ENCODE results near the gene PCNP. TPM values are rescaled to one million over a fixed set of nuclear protein-coding genes. Genes with fewer than 3 reads are reported as not detected.

PCNP gene
- total and polyA plus RNA-seq, 2 experiments from 2014 or later, result 134 to 185 TPM

DNA sequence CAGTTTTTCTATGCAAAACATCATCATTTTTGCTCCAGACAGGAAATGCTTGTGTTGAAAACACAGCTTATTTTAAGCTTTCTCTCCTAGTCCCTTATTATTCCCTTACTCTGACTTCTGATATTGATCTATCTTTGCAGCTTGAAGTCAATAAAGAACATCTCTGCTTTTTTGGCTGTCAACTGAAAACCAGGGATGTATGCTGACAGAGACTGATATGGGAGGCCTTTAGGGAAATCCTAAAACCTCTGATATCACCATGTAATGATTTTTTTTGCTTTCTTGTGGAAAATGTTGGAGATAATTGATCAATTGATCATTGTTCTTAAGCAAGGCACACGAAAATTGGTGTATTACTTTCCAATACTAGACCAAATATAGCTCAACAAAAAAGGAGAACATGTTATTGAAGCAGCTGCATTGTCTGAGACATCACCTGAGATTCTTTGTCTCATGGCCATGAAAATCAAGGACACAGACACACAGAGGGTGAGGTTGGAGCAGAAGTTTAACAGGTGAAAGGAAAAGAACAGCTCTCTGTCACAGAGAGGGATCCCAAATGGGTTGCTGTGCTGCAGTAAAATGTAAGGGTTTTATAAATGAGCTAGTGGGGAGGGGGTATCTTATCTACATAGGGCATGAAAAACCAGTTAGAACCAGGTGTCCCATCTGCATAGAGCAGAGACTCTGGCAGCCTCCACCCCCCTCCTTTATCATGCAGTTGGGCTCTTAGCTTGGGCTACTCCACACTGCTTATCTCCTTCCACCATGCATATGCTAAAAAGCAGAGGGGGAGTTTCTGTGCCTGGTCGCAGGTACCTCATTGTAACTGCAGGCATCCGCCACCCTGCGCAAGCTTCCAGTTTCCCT, 43.9 kb upstream of the PCNP start:
- H3K4me2 ChIP-seq, result no peak overlapping the region
- Mint-ChIP-seq H3K4me1 (peaks cover 17% of the 10 kb centered on the region; the same call in 2 of the 3 replicates), H3K4me3 (no peak overlapping the region), H3K27ac (no peak overlapping the region), H3K27me3 (ENCODE audit: insufficient read depth, low read depth, poor library complexity) (peaks cover under 1% of the 10 kb centered on the region), H3K36me3 (ENCODE audit: low read depth) (peaks cover 35% of the 10 kb centered on the region), H3K9me3 (peaks cover 50% of the 10 kb centered on the region)
- DNase-seq (ENCODE audit: low spot score) (peak; percentile 63), ATAC-seq (peak; percentile 99)
- H3K4me1 ChIP-seq (ENCODE audit: insufficient read depth), result peaks cover 17% of the 10 kb centered on the region
- H3F3A ChIP-seq (replicated peaks; ENCODE audit: low read depth), result no peaks in the 10 kb centered on the region
- no peaks in the 10 kb centered on the region for H3K36me3 ChIP-seq (ENCODE audit: insufficient read depth)
- H3K79me2 ChIP-seq (replicated peaks; ENCODE audit: insufficient read depth), result no peaks in the 10 kb centered on the region
- TF ChIP-seq STAT1 (IDR thresholded peaks at IDR 0.05; ENCODE audit: unreplicated experiment), result no peak
- TF ChIP-seq, protein P1, sequence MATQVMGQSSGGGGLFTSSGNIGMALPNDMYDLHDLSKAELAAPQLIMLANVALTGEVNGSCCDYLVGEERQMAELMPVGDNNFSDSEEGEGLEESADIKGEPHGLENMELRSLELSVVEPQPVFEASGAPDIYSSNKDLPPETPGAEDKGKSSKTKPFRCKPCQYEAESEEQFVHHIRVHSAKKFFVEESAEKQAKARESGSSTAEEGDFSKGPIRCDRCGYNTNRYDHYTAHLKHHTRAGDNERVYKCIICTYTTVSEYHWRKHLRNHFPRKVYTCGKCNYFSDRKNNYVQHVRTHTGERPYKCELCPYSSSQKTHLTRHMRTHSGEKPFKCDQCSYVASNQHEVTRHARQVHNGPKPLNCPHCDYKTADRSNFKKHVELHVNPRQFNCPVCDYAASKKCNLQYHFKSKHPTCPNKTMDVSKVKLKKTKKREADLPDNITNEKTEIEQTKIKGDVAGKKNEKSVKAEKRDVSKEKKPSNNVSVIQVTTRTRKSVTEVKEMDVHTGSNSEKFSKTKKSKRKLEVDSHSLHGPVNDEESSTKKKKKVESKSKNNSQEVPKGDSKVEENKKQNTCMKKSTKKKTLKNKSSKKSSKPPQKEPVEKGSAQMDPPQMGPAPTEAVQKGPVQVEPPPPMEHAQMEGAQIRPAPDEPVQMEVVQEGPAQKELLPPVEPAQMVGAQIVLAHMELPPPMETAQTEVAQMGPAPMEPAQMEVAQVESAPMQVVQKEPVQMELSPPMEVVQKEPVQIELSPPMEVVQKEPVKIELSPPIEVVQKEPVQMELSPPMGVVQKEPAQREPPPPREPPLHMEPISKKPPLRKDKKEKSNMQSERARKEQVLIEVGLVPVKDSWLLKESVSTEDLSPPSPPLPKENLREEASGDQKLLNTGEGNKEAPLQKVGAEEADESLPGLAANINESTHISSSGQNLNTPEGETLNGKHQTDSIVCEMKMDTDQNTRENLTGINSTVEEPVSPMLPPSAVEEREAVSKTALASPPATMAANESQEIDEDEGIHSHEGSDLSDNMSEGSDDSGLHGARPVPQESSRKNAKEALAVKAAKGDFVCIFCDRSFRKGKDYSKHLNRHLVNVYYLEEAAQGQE (IDR thresholded peaks at IDR 0.05; ENCODE audit: unreplicated experiment), result no peak
- no peak for TF ChIP-seq POLR2AphosphoS5 (IDR thresholded peaks at IDR 0.05; ENCODE audit: low read depth)
- no peak for TF ChIP-seq ZNF331 (CRISPR knock-in tag; IDR thresholded peaks at IDR 0.05; ENCODE audit: low read depth)
- no peak for TF ChIP-seq NANOG (IDR thresholded peaks at IDR 0.05; ENCODE audit: borderline replicate concordance)
- TF ChIP-seq, protein P2, sequence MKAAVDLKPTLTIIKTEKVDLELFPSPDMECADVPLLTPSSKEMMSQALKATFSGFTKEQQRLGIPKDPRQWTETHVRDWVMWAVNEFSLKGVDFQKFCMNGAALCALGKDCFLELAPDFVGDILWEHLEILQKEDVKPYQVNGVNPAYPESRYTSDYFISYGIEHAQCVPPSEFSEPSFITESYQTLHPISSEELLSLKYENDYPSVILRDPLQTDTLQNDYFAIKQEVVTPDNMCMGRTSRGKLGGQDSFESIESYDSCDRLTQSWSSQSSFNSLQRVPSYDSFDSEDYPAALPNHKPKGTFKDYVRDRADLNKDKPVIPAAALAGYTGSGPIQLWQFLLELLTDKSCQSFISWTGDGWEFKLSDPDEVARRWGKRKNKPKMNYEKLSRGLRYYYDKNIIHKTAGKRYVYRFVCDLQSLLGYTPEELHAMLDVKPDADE (IDR thresholded peaks at IDR 0.05), result no peak
- TF ChIP-seq, protein P3, sequence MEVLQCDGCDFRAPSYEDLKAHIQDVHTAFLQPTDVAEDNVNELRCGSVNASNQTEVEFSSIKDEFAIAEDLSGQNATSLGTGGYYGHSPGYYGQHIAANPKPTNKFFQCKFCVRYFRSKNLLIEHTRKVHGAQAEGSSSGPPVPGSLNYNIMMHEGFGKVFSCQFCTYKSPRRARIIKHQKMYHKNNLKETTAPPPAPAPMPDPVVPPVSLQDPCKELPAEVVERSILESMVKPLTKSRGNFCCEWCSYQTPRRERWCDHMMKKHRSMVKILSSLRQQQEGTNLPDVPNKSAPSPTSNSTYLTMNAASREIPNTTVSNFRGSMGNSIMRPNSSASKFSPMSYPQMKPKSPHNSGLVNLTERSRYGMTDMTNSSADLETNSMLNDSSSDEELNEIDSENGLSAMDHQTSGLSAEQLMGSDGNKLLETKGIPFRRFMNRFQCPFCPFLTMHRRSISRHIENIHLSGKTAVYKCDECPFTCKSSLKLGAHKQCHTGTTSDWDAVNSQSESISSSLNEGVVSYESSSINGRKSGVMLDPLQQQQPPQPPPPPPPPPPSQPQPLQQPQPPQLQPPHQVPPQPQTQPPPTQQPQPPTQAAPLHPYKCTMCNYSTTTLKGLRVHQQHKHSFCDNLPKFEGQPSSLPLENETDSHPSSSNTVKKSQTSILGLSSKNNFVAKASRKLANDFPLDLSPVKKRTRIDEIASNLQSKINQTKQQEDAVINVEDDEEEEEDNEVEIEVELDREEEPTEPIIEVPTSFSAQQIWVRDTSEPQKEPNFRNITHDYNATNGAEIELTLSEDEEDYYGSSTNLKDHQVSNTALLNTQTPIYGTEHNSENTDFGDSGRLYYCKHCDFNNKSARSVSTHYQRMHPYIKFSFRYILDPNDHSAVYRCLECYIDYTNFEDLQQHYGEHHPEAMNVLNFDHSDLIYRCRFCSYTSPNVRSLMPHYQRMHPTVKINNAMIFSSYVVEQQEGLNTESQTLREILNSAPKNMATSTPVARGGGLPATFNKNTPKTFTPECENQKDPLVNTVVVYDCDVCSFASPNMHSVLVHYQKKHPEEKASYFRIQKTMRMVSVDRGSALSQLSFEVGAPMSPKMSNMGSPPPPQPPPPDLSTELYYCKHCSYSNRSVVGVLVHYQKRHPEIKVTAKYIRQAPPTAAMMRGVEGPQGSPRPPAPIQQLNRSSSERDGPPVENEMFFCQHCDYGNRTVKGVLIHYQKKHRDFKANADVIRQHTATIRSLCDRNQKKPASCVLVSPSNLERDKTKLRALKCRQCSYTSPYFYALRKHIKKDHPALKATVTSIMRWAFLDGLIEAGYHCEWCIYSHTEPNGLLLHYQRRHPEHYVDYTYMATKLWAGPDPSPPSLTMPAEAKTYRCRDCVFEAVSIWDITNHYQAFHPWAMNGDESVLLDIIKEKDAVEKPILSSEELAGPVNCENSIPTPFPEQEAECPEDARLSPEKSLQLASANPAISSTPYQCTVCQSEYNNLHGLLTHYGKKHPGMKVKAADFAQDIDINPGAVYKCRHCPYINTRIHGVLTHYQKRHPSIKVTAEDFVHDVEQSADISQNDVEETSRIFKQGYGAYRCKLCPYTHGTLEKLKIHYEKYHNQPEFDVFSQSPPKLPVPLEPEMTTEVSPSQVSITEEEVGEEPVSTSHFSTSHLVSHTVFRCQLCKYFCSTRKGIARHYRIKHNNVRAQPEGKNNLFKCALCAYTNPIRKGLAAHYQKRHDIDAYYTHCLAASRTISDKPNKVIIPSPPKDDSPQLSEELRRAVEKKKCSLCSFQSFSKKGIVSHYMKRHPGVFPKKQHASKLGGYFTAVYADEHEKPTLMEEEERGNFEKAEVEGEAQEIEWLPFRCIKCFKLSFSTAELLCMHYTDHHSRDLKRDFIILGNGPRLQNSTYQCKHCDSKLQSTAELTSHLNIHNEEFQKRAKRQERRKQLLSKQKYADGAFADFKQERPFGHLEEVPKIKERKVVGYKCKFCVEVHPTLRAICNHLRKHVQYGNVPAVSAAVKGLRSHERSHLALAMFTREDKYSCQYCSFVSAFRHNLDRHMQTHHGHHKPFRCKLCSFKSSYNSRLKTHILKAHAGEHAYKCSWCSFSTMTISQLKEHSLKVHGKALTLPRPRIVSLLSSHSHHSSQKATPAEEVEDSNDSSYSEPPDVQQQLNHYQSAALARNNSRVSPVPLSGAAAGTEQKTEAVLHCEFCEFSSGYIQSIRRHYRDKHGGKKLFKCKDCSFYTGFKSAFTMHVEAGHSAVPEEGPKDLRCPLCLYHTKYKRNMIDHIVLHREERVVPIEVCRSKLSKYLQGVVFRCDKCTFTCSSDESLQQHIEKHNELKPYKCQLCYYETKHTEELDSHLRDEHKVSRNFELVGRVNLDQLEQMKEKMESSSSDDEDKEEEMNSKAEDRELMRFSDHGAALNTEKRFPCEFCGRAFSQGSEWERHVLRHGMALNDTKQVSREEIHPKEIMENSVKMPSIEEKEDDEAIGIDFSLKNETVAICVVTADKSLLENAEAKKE (CRISPR knock-in tag; IDR thresholded peaks at IDR 0.05), result no peak
- no peak for TF ChIP-seq EZH2 (IDR thresholded peaks at IDR 0.05; ENCODE audit: low read depth, unreplicated experiment)
- TF ChIP-seq, protein P4, sequence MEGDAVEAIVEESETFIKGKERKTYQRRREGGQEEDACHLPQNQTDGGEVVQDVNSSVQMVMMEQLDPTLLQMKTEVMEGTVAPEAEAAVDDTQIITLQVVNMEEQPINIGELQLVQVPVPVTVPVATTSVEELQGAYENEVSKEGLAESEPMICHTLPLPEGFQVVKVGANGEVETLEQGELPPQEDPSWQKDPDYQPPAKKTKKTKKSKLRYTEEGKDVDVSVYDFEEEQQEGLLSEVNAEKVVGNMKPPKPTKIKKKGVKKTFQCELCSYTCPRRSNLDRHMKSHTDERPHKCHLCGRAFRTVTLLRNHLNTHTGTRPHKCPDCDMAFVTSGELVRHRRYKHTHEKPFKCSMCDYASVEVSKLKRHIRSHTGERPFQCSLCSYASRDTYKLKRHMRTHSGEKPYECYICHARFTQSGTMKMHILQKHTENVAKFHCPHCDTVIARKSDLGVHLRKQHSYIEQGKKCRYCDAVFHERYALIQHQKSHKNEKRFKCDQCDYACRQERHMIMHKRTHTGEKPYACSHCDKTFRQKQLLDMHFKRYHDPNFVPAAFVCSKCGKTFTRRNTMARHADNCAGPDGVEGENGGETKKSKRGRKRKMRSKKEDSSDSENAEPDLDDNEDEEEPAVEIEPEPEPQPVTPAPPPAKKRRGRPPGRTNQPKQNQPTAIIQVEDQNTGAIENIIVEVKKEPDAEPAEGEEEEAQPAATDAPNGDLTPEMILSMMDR (conservative IDR thresholded peaks at IDR 0.05; ENCODE audit: low read depth in 2 of 2), result no peak
- TF ChIP-seq JUNB (IDR thresholded peaks at IDR 0.05; ENCODE audit: unreplicated experiment), result no peak
- no peak overlapping the region for H3K4me3 ChIP-seq
- H2AFZ ChIP-seq, result no peak overlapping the region
- no peaks in the 10 kb centered on the region for H3K27me3 ChIP-seq (ENCODE audit: insufficient read depth)
- no peaks in the 10 kb centered on the region for H4K20me1 ChIP-seq (replicated peaks; ENCODE audit: insufficient read depth)
- H3K27ac ChIP-seq (ENCODE audit: low read depth), result peak overlapping the region; percentile 87
- H3K9me2 ChIP-seq (ENCODE audit: insufficient read depth), result peaks cover 2% of the 10 kb centered on the region; the same call in 1 of the 2 replicates
